DOHH2 (cell line): ENCODE results near the gene SLC16A8.

Experiments
- H3F3A ChIP-seq: fragments of 200-600 bp; sonication (generic), shearing (Covaris generic); 2 replicates; pipeline ENCODE4 v1.6.0; 2016; ENCODE audit warnings: antibody characterized with exemption, mild to moderate bottlenecking; ENCODE audit not compliant: control insufficient read depth, insufficient read depth
- H3K27ac ChIP-seq: fragments of 200-600 bp; sonication (generic); 2 replicates; pipeline ENCODE4 v1.5.1; 2014; ENCODE audit warnings: low read depth, mild to moderate bottlenecking, low read length, moderate library complexity
- H3K27me3 ChIP-seq: fragments of 200-600 bp; sonication (generic); 2 replicates; pipeline ENCODE4 v1.6.1; 2014; ENCODE audit warnings: mild to moderate bottlenecking, low read length, mixed read lengths; ENCODE audit not compliant: control insufficient read depth
- H3K36me3 ChIP-seq: fragments of 200-600 bp; sonication (generic); 2 replicates; pipeline ENCODE4 v1.6.1; 2014; ENCODE audit warnings: mild to moderate bottlenecking, low read length, moderate library complexity, mixed read lengths; ENCODE audit not compliant: control insufficient read depth
- H3K4me1 ChIP-seq: fragments of 200-600 bp; sonication (generic); 2 replicates; pipeline ENCODE4 v1.6.1; 2014; ENCODE audit warnings: mild to moderate bottlenecking, low read length, mixed read lengths; ENCODE audit not compliant: control insufficient read depth
- H3K4me2 ChIP-seq: fragments of 200-600 bp; sonication (generic); 2 replicates; pipeline ENCODE4 v1.6.0; 2014; ENCODE audit warnings: mild to moderate bottlenecking, low read length, moderate library complexity
- H3K4me3 ChIP-seq: fragments of 200-600 bp; sonication (generic); 2 replicates; pipeline ENCODE4 v1.5.1; 2014; ENCODE audit warnings: mild to moderate bottlenecking, low read length, mixed read lengths
- H3K79me2 ChIP-seq: fragments of 200-600 bp; sonication (generic); 2 replicates; pipeline ENCODE4 v1.6.1; 2014; ENCODE audit warnings: mild to moderate bottlenecking, low read length, mixed read lengths; ENCODE audit not compliant: control insufficient read depth
- H3K9me2 ChIP-seq: fragments of 200-600 bp; sonication (generic); replicated peaks from 2 replicates; pipeline ENCODE4 v1.6.1; 2014; ENCODE audit warnings: mild to moderate bottlenecking, low read length, mixed read lengths; ENCODE audit not compliant: control insufficient read depth
- H3K9me3 ChIP-seq: fragments of 200-600 bp; sonication (generic); 2 replicates; pipeline ENCODE4 v1.6.1; 2014; ENCODE audit warnings: antibody characterized with exemption, low read length, mixed read lengths; ENCODE audit not compliant: control insufficient read depth, insufficient read depth
- H4K20me1 ChIP-seq: fragments of 200-600 bp; sonication (generic); 2 replicates; pipeline ENCODE4 v1.6.0; 2014; ENCODE audit warnings: low read depth, mild to moderate bottlenecking, antibody characterized with exemption, low read length, moderate library complexity; ENCODE audit not compliant: control insufficient read depth, insufficient read depth
- EZH2phosphoT487 ChIP-seq: fragments of 200-600 bp; sonication (generic); IDR thresholded peaks from 2 replicates; pipeline ENCODE4 v1.6.1; 2017; ENCODE audit warnings: borderline replicate concordance, mild to moderate bottlenecking, antibody characterized with exemption, low read length, moderate library complexity, mixed read lengths
- TF ChIP-seq, protein P1 (sequence below): fragments of 200-600 bp; sonication (generic); IDR thresholded peaks from one replicate; pipeline ENCODE4 v1.5.1; 2014; ENCODE audit warnings: antibody characterized with exemption, mild to moderate bottlenecking, low read depth, low read length; ENCODE audit not compliant: poor library complexity, severe bottlenecking

SLC16A8 gene

DNA sequence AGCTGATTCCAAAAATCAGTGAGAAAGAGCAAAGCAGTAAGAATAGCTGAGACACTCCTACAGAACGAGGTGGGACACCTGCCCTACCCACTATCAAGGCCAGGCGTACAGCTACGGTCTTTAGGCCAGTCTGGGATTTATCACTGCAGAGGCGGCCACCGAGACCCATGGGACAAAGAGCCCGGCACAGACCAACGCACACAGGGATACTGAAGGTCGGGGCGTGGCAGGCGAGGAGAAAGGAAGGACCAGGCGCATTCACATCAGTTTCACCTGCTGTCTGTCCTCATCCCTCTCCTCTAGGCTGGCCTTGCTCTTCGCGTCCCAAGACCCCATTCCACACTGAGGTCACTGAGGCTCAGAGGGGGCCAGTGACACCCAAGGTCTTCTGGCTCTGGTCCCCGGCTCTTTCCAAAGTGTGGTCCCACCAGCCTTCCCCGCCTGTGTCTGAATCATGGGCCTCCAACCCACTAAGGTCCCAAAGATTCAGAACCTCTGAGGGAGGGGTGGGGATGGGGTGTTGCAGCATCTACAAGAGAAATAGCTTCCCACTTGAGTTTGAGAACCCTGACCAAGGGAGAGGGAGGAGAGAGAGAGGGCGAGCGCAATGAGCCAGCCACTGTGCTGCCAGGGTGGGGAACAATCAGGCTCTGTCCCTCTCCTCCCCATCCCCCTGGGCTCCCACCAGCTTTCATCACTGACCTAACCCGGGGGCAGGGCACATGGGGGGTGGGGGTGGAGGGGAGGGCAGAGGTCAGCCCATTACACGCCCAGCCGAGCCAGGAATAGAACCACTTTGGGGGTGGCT is 34.0 kb downstream of the SLC16A8 start:
- Histone ChIP-seq H3K4me2 (no peak overlapping the region), H4K20me1 (no peaks in the 10 kb centered on the region), H3F3A (no peaks in the 10 kb centered on the region; the same call in 1 of the 2 replicates), H3K27ac (no peak overlapping the region), H3K27me3 (peaks cover 5% of the 10 kb centered on the region; the same call in 1 of the 2 replicates), H3K36me3 (no peaks in the 10 kb centered on the region), H3K9me2 (no peaks in the 10 kb centered on the region), H3K4me3 (no peak overlapping the region), H3K79me2 (no peaks in the 10 kb centered on the region), H3K4me1 (peaks cover 32% of the 10 kb centered on the region), H3K9me3 (no peaks in the 10 kb centered on the region)
- no peak for TF ChIP-seq EZH2phosphoT487
- TF ChIP-seq, protein P1, sequence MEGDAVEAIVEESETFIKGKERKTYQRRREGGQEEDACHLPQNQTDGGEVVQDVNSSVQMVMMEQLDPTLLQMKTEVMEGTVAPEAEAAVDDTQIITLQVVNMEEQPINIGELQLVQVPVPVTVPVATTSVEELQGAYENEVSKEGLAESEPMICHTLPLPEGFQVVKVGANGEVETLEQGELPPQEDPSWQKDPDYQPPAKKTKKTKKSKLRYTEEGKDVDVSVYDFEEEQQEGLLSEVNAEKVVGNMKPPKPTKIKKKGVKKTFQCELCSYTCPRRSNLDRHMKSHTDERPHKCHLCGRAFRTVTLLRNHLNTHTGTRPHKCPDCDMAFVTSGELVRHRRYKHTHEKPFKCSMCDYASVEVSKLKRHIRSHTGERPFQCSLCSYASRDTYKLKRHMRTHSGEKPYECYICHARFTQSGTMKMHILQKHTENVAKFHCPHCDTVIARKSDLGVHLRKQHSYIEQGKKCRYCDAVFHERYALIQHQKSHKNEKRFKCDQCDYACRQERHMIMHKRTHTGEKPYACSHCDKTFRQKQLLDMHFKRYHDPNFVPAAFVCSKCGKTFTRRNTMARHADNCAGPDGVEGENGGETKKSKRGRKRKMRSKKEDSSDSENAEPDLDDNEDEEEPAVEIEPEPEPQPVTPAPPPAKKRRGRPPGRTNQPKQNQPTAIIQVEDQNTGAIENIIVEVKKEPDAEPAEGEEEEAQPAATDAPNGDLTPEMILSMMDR = no peak

DNA sequence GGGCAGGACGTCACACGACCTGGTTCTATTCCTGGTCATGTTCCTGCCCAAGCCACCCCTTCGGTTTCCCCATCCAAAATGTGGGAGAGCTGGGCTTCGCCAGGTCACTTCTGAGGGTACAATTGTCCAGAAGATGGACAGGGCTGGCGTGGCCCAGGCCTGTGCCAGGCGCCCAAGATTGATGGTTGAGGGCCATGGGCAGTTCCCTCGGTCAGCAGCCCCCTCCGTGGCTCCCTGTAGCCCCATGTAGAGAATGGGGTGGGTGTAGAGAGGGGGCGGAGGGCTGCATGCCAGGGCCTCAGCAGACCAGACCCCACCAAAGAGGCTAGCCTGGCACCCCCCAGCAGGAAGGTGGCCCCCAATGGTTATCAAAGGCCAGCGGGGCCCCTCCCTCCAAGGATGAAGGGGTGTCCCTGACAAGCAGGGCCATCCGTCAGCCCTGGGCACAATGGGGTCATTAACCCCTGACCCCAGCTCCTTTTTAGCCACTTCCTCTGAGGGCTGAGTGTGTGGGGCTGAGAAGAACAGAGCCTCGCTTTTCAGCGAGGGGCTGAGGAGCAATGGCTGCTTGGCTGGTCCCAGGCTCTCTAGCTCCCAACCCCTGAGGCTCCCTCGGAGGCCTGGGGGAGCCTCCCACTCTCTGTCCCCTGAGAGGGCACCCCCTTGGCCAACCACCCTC is 37.8 kb downstream of the SLC16A8 start:
- TF ChIP-seq EZH2phosphoT487 = no peak
- TF ChIP-seq, protein P1 = no peak
- Histone ChIP-seq H4K20me1 (no peaks in the 10 kb centered on the region), H3K9me3 (no peaks in the 10 kb centered on the region), H3F3A (no peaks in the 10 kb centered on the region), H3K4me3 (no peak overlapping the region), H3K36me3 (no peaks in the 10 kb centered on the region), H3K4me2 (no peak overlapping the region), H3K9me2 (no peaks in the 10 kb centered on the region), H3K27ac (no peak overlapping the region), H3K4me1 (no peaks in the 10 kb centered on the region), H3K79me2 (no peaks in the 10 kb centered on the region), H3K27me3 (peaks cover 5% of the 10 kb centered on the region)

DNA sequence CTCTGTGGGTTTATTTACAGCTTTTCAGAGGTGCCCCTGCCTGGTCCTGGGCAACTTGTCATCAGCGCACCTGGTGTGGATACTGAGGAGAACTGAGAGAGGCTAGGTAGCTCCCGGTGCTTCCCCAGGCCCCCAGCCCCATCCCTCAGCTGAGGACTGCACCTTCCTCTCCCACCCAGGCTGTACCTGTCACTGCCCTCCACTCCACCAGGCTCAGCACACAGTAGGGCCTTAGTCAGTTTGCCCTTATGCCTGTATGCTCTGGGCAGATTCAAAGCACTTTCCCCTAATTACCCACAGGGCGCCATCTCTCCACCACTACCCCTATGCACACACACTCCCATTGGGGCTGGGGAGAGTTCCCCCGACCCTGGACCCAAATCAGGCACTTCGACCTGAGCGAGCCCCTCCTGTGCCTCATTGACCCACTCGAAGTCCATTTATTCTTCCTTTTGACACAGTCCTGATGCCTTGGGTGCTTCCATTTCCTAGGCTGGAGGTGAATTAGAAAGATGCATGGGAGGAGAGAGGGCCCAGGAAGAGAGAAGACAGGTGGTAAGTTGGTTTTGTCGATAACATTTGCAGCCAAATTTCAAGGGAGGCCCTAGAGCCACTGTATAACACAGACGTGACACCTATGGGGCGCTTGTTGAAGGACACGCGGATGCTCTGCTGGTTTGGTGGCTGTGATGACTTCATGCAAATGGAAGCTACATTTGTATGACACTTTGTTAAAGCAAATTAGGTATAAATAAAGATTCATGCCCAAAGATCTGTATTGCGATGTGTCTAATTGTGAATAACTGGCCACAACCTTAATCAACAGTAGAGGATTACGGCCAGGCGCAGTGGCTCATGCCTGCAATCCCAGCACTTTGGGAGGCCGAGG is 40.6 kb downstream of the SLC16A8 start:
- H3K4me2 ChIP-seq = no peak overlapping the region
- peaks cover 5% of the 10 kb centered on the region for H3K27me3 ChIP-seq
- H3K27ac ChIP-seq = no peak overlapping the region
- H3K9me3 ChIP-seq = no peaks in the 10 kb centered on the region
- H3K9me2 ChIP-seq = no peaks in the 10 kb centered on the region
- no peaks in the 10 kb centered on the region for H3K4me1 ChIP-seq
- no peaks in the 10 kb centered on the region for H3F3A ChIP-seq
- H3K79me2 ChIP-seq = no peaks in the 10 kb centered on the region
- no peak for TF ChIP-seq EZH2phosphoT487
- TF ChIP-seq, protein P1 = no peak
- H3K36me3 ChIP-seq = no peaks in the 10 kb centered on the region
- H4K20me1 ChIP-seq = no peaks in the 10 kb centered on the region
- no peak overlapping the region for H3K4me3 ChIP-seq
